Panc1 (cell line): ENCODE results near the gene IFNAR2. TPM values are rescaled to one million over a fixed set of nuclear protein-coding genes. Genes with fewer than 3 reads are reported as not detected.

Source experiments
- ATAC-seq: fragments of 200-7000 bp; cut with Tn5 transposase; 2 replicates; pipeline ENCODE4 v1.9.1; 2020; ENCODE audit warnings: mild to moderate bottlenecking, moderate library complexity
- BruUV-seq: library from RNA; stranded (reverse); fragments of 400-500 nt; replicated peaks from 2 replicates; lab custom pipeline; 2021; lab: Mats Ljungman, UMichigan
- CTCF ChIA-PET: fragments of 300-600 bp; sonication (Branson Sonifier 250); formaldehyde crosslinking; loops from one replicate; lab custom pipeline; 2022; ENCODE audit warnings: antibody characterized with exemption; lab: Charles Lee
- POLR2A ChIA-PET: fragments of 300-600 bp; sonication (Branson Sonifier 250); formaldehyde crosslinking; loops from one replicate; lab custom pipeline; 2022; ENCODE audit warnings: antibody characterized with exemption; lab: Charles Lee
- DNase-seq: peaks from one replicate; pipeline ENCODE4 v3.0.0-alpha.2; 2010; ENCODE audit warnings: low read depth, low spot score
- H3K27ac ChIP-seq: 2 replicates; pipeline ENCODE4 v1.5.1; 2011; ENCODE audit warnings: mild to moderate bottlenecking, low read length, inconsistent platforms
- H3K27me3 ChIP-seq: fragments of 200-500 bp; sonication (Bioruptor generic); 2 replicates; pipeline ENCODE4 v1.6.0; 2014; ENCODE audit warnings: low read length, inconsistent platforms; ENCODE audit not compliant: control insufficient read depth, insufficient read depth
- H3K36me3 ChIP-seq: fragments of 200-500 bp; sonication (Bioruptor generic); 2 replicates; pipeline ENCODE4 v1.5.1; 2014; ENCODE audit warnings: inconsistent platforms, mild to moderate bottlenecking, low read length, moderate library complexity; ENCODE audit not compliant: control insufficient read depth, insufficient read depth
- H3K4me1 ChIP-seq: 2 replicates; pipeline ENCODE4 v1.5.1; 2011; ENCODE audit warnings: inconsistent platforms, mild to moderate bottlenecking, low read length, moderate library complexity; ENCODE audit not compliant: control insufficient read depth, insufficient read depth
- H3K4me3 ChIP-seq, 2 experiments: 2 replicates each; pipeline ENCODE4 v1.5.1; 2011 to 2012; ENCODE audit warnings: low read depth in 2 of 2, low read length in 2 of 2, mild to moderate bottlenecking in 2 of 2, inconsistent platforms in 1 of 2, moderate library complexity in 1 of 2
- H3K9me3 ChIP-seq: fragments of 200-500 bp; sonication (Bioruptor generic); 2 replicates; pipeline ENCODE4 v1.5.1; 2014; ENCODE audit warnings: low read depth, mild to moderate bottlenecking, inconsistent platforms, low read length, moderate library complexity; ENCODE audit not compliant: control insufficient read depth, insufficient read depth
- CTCF ChIP-seq: fragments of 450-650 bp; IDR thresholded peaks from 2 replicates; pipeline ENCODE4 v1.5.1; 2017; ENCODE audit warnings: mild to moderate bottlenecking
- POLR2AphosphoS5 ChIP-seq: IDR thresholded peaks from 2 replicates; pipeline ENCODE4 v1.6.1; 2012; ENCODE audit warnings: mild to moderate bottlenecking, low read depth, low read length, moderate library complexity
- REST ChIP-seq, 2 experiments: IDR thresholded peaks; 2 replicates each; pipeline ENCODE4 v1.6.1; 2011 to 2012; ENCODE audit warnings: low read depth in 2 of 2, control low read depth in 1 of 2, low read length in 1 of 2, mild to moderate bottlenecking in 1 of 2, moderate library complexity in 1 of 2; ENCODE audit not compliant: insufficient read depth in 1 of 2
- SIN3A ChIP-seq: IDR thresholded peaks from 2 replicates; pipeline ENCODE4 v1.6.1; 2012; ENCODE audit warnings: low read depth, mild to moderate bottlenecking, low read length, moderate library complexity, borderline replicate concordance; ENCODE audit not compliant: insufficient read depth
- TCF7L2 ChIP-seq: IDR thresholded peaks from 2 replicates; pipeline ENCODE4 v1.6.1; 2011; ENCODE audit warnings: mild to moderate bottlenecking, low read depth, low read length, inconsistent platforms
- in situ Hi-C: cut with HindIII; loops from 2 replicates; pipeline ENCODE4 v1.10.0; 2016; ENCODE audit warnings: low sequenced_read_pairs, low pct_unique_long_range_greater_than_20kb
- intact Hi-C: fragments of 100-400 bp; cut with micrococcal nuclease; formaldehyde crosslinking; loops from one replicate; pipeline ENCODE4 v1.10.0; 2022; ENCODE audit not compliant: unreplicated experiment
- total RNA-seq: library from RNA; stranded (reverse); gene quantifications from one replicate; pipeline ENCODE4 v1.2.1, GENCODE V29; 2021; ENCODE audit not compliant: unreplicated experiment

IFNAR2 gene
- total RNA-seq, 1 experiment from 2014 or later = 18.2 TPM

GRCh38 chr21:33187276-33187675, 42.5 kb upstream of the IFNAR2 start:
- no peak overlapping the region for H3K4me3 ChIP-seq
- intact Hi-C loops = no loop called here
- no peak for TF ChIP-seq SIN3A
- TF ChIP-seq POLR2AphosphoS5 = no peak
- no peak for TF ChIP-seq TCF7L2
- no peak for TF ChIP-seq REST (IDR thresholded peaks at IDR 0.05; ENCODE audit: insufficient read depth in 1 of 2, low read depth in 2 of 2, low read length in 1 of 2)
- no peak for TF ChIP-seq CTCF
- DNase-seq (no peak), ATAC-seq (no peak)
- in situ Hi-C loops = no loop called here
- no peaks in the 10 kb centered on the region for H3K9me3 ChIP-seq
- no peaks in the 10 kb centered on the region for H3K4me1 ChIP-seq
- no peaks in the 10 kb centered on the region for H3K36me3 ChIP-seq
- no TSS peak for BruUV-seq
- no peak overlapping the region for H3K27ac ChIP-seq
- ChIA-PET POLR2A (no interaction called here), CTCF (no interaction called here)
- peaks cover 2% of the 10 kb centered on the region for H3K27me3 ChIP-seq

GRCh38 chr21:33189237-33189636, 40.5 kb upstream of the IFNAR2 start:
- no peaks in the 10 kb centered on the region for H3K36me3 ChIP-seq
- H3K4me1 ChIP-seq = no peaks in the 10 kb centered on the region
- intact Hi-C loops = no loop called here
- BruUV-seq = no TSS peak
- POLR2A ChIA-PET = no interaction called here
- DNase-seq = no peak
- no peaks in the 10 kb centered on the region for H3K9me3 ChIP-seq
- in situ Hi-C loops = no loop called here
- CTCF ChIA-PET = no interaction called here
- TF ChIP-seq REST (IDR thresholded peaks at IDR 0.05; ENCODE audit: insufficient read depth in 1 of 2, low read depth in 2 of 2, low read length in 1 of 2) = no peak
- TF ChIP-seq SIN3A = no peak
- TF ChIP-seq CTCF = no peak
- no peak for TF ChIP-seq TCF7L2
- TF ChIP-seq POLR2AphosphoS5 = no peak
- no peak for ATAC-seq
- H3K4me3 ChIP-seq = no peak overlapping the region
- H3K27me3 ChIP-seq = peaks cover 2% of the 10 kb centered on the region
- no peak overlapping the region for H3K27ac ChIP-seq
